ENCODE results near the gene ATAD3B.
"Not testable (repeated sequence)": the region's sequence is repeated elsewhere in the genome, so short reads cannot be mapped to it uniquely, and the experiment has no call there.

ATAD3B gene

GRCh38 chr1:1514376-1514775 is 42.8 kb downstream of the ATAD3B start:
- not testable (repeated sequence) for DNase-seq (ENCODE audit: low read depth)

GRCh38 chr1:1516923-1517322 is 45.4 kb downstream of the ATAD3B start:
- DNase-seq (ENCODE audit: low read depth): not testable (repeated sequence)

- no peak for DNase-seq (ENCODE audit: low read depth)
Observed at GRCh38 chr1:1517973-1518620, 46.5 kb downstream of the ATAD3B start.

- not testable (repeated sequence) for DNase-seq (ENCODE audit: low read depth)
Observed at GRCh38 chr1:1518621-1519007, 47.0 kb downstream of the ATAD3B start.

GRCh38 chr1:1519805-1520505 is 48.4 kb downstream of the ATAD3B start:
- not testable (repeated sequence) for DNase-seq (ENCODE audit: low read depth)

GRCh38 chr1:1521331-1521730 is 49.8 kb downstream of the ATAD3B start:
- DNase-seq (ENCODE audit: low read depth): no peak

GRCh38 chr1:1522536-1522935 is 51.0 kb downstream of the ATAD3B start:
- not testable (repeated sequence) for DNase-seq (ENCODE audit: low read depth)

- not testable (repeated sequence) for DNase-seq (ENCODE audit: low read depth)
Observed at GRCh38 chr1:1523226-1523625, 51.7 kb downstream of the ATAD3B start.

- not testable (repeated sequence) for DNase-seq (ENCODE audit: low read depth)
Observed at GRCh38 chr1:1523651-1524050, 52.1 kb downstream of the ATAD3B start.

GRCh38 chr1:1524750-1525383 is 53.3 kb downstream of the ATAD3B start:
- not testable (repeated sequence) for DNase-seq (ENCODE audit: low read depth)

GRCh38 chr1:1526476-1526875 is 54.9 kb downstream of the ATAD3B start:
- not testable (repeated sequence) for DNase-seq (ENCODE audit: low read depth)

GRCh38 chr1:1527092-1527816 is 55.7 kb downstream of the ATAD3B start:
- no peak for DNase-seq (ENCODE audit: low read depth)

- no peak for DNase-seq (ENCODE audit: low read depth)
Observed at GRCh38 chr1:1528301-1529267, 57.0 kb downstream of the ATAD3B start.

- DNase-seq (ENCODE audit: low read depth): no peak
Observed at GRCh38 chr1:1529321-1529720, 57.8 kb downstream of the ATAD3B start.

- DNase-seq (ENCODE audit: low read depth): no peak
Observed at GRCh38 chr1:1529936-1530335, 58.4 kb downstream of the ATAD3B start.

GRCh38 chr1:1531947-1532346 is 60.4 kb downstream of the ATAD3B start:
- DNase-seq (ENCODE audit: low read depth): no peak

GRCh38 chr1:1533176-1533893 is 61.8 kb downstream of the ATAD3B start:
- DNase-seq (ENCODE audit: low read depth): not testable (repeated sequence)

- not testable (repeated sequence) for DNase-seq (ENCODE audit: low read depth)
Observed at GRCh38 chr1:1533894-1534291, 62.3 kb downstream of the ATAD3B start.

GRCh38 chr1:1534401-1535154 is 63.0 kb downstream of the ATAD3B start:
- no peak for DNase-seq (ENCODE audit: low read depth)
